Measurements from ENCODE around the gene KLHL18. TPM values are rescaled to one million over a fixed set of nuclear protein-coding genes. Genes with fewer than 3 reads are reported as not detected.

Gene KLHL18
- total and polyA plus RNA-seq, 2 of the 4 experiments (the other 2 are of a cell fraction), result 29.1 to 76.2 TPM

GRCh38 chr3:47337656-47338055 lies 54.9 kb downstream of the KLHL18 start:
- in situ Hi-C loops (cut with MboI; ENCODE audit: low sequenced_read_pairs), result no loop called here
- Histone ChIP-seq H3K9me3 (ENCODE audit: control insufficient read depth, insufficient read depth, low read length) (no peaks in the 10 kb centered on the region), H3K27me3 (ENCODE audit: control insufficient read depth, insufficient read depth, low read length) (no peaks in the 10 kb centered on the region), H3K27ac (ENCODE audit: insufficient read depth, low read length) (no peak overlapping the region), H3K4me2 (ENCODE audit: low read depth, low read length) (no peak overlapping the region), H3K9me1 (ENCODE audit: insufficient read depth, low read length) (peaks cover 17% of the 10 kb centered on the region), H2BK120ac (ENCODE audit: low read depth, low read length) (no peak overlapping the region), H3K4me1 (ENCODE audit: control insufficient read depth, insufficient read depth, low read length) (no peaks in the 10 kb centered on the region), H2AK9ac (replicated peaks; ENCODE audit: low read depth, low read length, poor library complexity) (no peak overlapping the region), H3K36me3 (ENCODE audit: control insufficient read depth, insufficient read depth, low read length) (peaks cover 44% of the 10 kb centered on the region), H4K5ac (ENCODE audit: low read depth, low read length) (no peak overlapping the region), H2BK5ac (ENCODE audit: low read depth, low read length, poor library complexity, severe bottlenecking) (no peak overlapping the region), H3K4me3 (ENCODE audit: insufficient read depth, low read depth, low read length) (no peak overlapping the region), H3K23ac (ENCODE audit: low read depth, low read length) (no peak overlapping the region), H3K9ac (ENCODE audit: low read depth, low read length) (no peak overlapping the region), H3K14ac (replicated peaks; ENCODE audit: low read depth, low read length) (no peak overlapping the region), H4K20me1 (ENCODE audit: insufficient read depth, low read length) (no peaks in the 10 kb centered on the region), H2AFZ (replicated peaks; ENCODE audit: low read length, poor library complexity) (no peak overlapping the region), H2BK15ac (ENCODE audit: low read depth, low read length) (no peak overlapping the region), H2AK5ac (ENCODE audit: low read depth, low read length) (no peak overlapping the region), H3K18ac (ENCODE audit: low read depth, low read length) (no peak overlapping the region), H4K91ac (ENCODE audit: insufficient read depth, low read depth, low read length) (no peak overlapping the region; the same call in 1 of the 2 replicates), H3K4ac (ENCODE audit: low read depth, low read length) (no peak overlapping the region), H3K79me1 (ENCODE audit: low read depth in 1 of 2, low read length in 2 of 2) (peaks cover 0 to 9% of the 10 kb centered on the region in 2 experiments; a peak in 1 of 4 replicates), H4K8ac (ENCODE audit: low read depth in 2 of 2, low read length in 2 of 2) (no peak overlapping the region), H2BK20ac (ENCODE audit: low read depth, low read length) (no peak overlapping the region), H3K56ac (ENCODE audit: extremely low read depth, insufficient read depth, low read length) (no peak overlapping the region)
- intact Hi-C loops (cut with micrococcal nuclease), result no loop called here
- ChIA-PET POLR2A (ENCODE audit: unreplicated experiment) (no interaction called here), CTCF (no interaction called here)
- BruUV-seq (replicated peaks), result no TSS peak
- dilution Hi-C loops (cut with HindIII; ENCODE audit: low sequenced_read_pairs, unreplicated experiment), result no loop called here
- 100% methylated on average over 1 of the region's 5 CpGs; no CpG with 5 or more reads in 1 of the 2 experiments for WGBS, 2 experiments (ENCODE audit: extremely low coverage in 2 of 2, insufficient read length in 1 of 2)
- no peak for TF ChIP-seq MAFK (IDR thresholded peaks at IDR 0.05; ENCODE audit: low read depth, low read length)
- TF ChIP-seq NFE2L2 (IDR thresholded peaks at IDR 0.05; ENCODE audit: low read depth, low read length), result no peak
- no peak for TF ChIP-seq CTCF (conservative IDR thresholded peaks at IDR 0.05; ENCODE audit: low read depth, low read length)
- no peak for TF ChIP-seq MXI1 (IDR thresholded peaks at IDR 0.05; ENCODE audit: borderline replicate concordance, low read depth, low read length)
- no peak for TF ChIP-seq CHD1 (IDR thresholded peaks at IDR 0.05; ENCODE audit: low read depth, low read length)
- no peak for TF ChIP-seq ELK1 (IDR thresholded peaks at IDR 0.05; ENCODE audit: borderline replicate concordance, low read depth, low read length)
- no peak for TF ChIP-seq RCOR1 (IDR thresholded peaks at IDR 0.05; ENCODE audit: insufficient replicate concordance, low read length)
- no peak for TF ChIP-seq SMC3 (IDR thresholded peaks at IDR 0.05; ENCODE audit: low read depth, low read length)
- no peak for TF ChIP-seq CEBPB (IDR thresholded peaks at IDR 0.05; ENCODE audit: low read depth, low read length)
- no peak for TF ChIP-seq MAZ (IDR thresholded peaks at IDR 0.05; ENCODE audit: borderline replicate concordance, low read depth, low read length)
- no peak for TF ChIP-seq BHLHE40 (IDR thresholded peaks at IDR 0.05; ENCODE audit: low read depth, low read length)
- no peak for TF ChIP-seq RFX5 (IDR thresholded peaks at IDR 0.05; ENCODE audit: low read depth, low read length)
- no peak for TF ChIP-seq FOS (IDR thresholded peaks at IDR 0.05; ENCODE audit: low read depth, low read length)
- no peak for TF ChIP-seq RAD21 (IDR thresholded peaks at IDR 0.05; ENCODE audit: low read length)
- DNase-seq, result no peak
- no peak for ATAC-seq (ENCODE audit: low read depth)

Measured in IMR-90 (cell line).